PC-3 (cell line): ENCODE results near the gene SLC18B1. TPM values are rescaled to one million over a fixed set of nuclear protein-coding genes. Genes with fewer than 3 reads are reported as not detected.
A peak's percentile ranks its signal among the peaks of the same experiment; 100 is the strongest.

ENCODE experiments used
- ATAC-seq: fragments of 200-7000 bp; cut with Tn5 transposase; 2 replicates; pipeline ENCODE4 v1.9.1; 2020; ENCODE audit warnings: mild to moderate bottlenecking, moderate library complexity
- BruUV-seq: library from RNA; stranded (reverse); fragments of 400-500 nt; replicated peaks from 2 replicates; lab custom pipeline; 2021; lab: Mats Ljungman, UMichigan
- CTCF ChIA-PET: fragments of 300-600 bp; sonication (Branson Sonifier 250); formaldehyde crosslinking; loops from one replicate; lab custom pipeline; 2022; ENCODE audit warnings: antibody characterized with exemption; lab: Charles Lee
- POLR2A ChIA-PET: fragments of 300-600 bp; sonication (Branson Sonifier 250); formaldehyde crosslinking; loops from one replicate; lab custom pipeline; 2022; ENCODE audit warnings: antibody characterized with exemption; ENCODE audit not compliant: unreplicated experiment; lab: Charles Lee
- DNase-seq: peaks from one replicate; pipeline ENCODE4 v3.0.0-alpha.2; 2015
- H2AFZ ChIP-seq: fragments of 300-600 bp; sonication (generic); 2 replicates; pipeline ENCODE4 v1.6.0; 2016; ENCODE audit warnings: antibody characterized with exemption, low read length
- H3F3A ChIP-seq: fragments of 300-600 bp; sonication (generic); one replicate; pipeline ENCODE4 v1.6.0; 2017; ENCODE audit warnings: antibody characterized with exemption, low read length, control low read depth, mild to moderate bottlenecking; ENCODE audit not compliant: unreplicated experiment
- H3K27ac ChIP-seq: fragments of 300-600 bp; sonication (generic); 2 replicates; pipeline ENCODE4 v1.5.1; 2016; ENCODE audit warnings: mild to moderate bottlenecking, low read length
- H3K27me3 ChIP-seq: fragments of 300-600 bp; sonication (generic); 2 replicates; pipeline ENCODE4 v1.6.1; 2016; ENCODE audit warnings: low read length, mixed read lengths
- H3K36me3 ChIP-seq: fragments of 300-600 bp; sonication (generic); 2 replicates; pipeline ENCODE4 v1.6.1; 2016; ENCODE audit warnings: low read depth, mixed run types, low read length, mixed read lengths
- H3K4me1 ChIP-seq: fragments of 300-600 bp; sonication (generic); 2 replicates; pipeline ENCODE4 v1.5.1; 2016; ENCODE audit warnings: low read length; ENCODE audit not compliant: insufficient read depth
- H3K4me2 ChIP-seq: fragments of 300-600 bp; sonication (generic); 2 replicates; pipeline ENCODE4 v1.6.0; 2016; ENCODE audit warnings: low read length
- H3K4me3 ChIP-seq: fragments of 300-600 bp; sonication (generic); 2 replicates; pipeline ENCODE4 v1.5.1; 2016; ENCODE audit warnings: mild to moderate bottlenecking, low read length, mixed read lengths
- H3K79me2 ChIP-seq: fragments of 300-600 bp; sonication (generic); 2 replicates; pipeline ENCODE4 v1.6.1; 2017; ENCODE audit warnings: low read length, mixed read lengths
- H3K9ac ChIP-seq: fragments of 300-600 bp; sonication (generic); 2 replicates; pipeline ENCODE4 v1.6.0; 2016; ENCODE audit warnings: mild to moderate bottlenecking, low read length
- H3K9me2 ChIP-seq: fragments of 300-600 bp; sonication (generic); replicated peaks from 2 replicates; pipeline ENCODE4 v1.6.1; 2016; ENCODE audit warnings: mixed run types, low read length, mixed read lengths
- H3K9me3 ChIP-seq: fragments of 300-600 bp; sonication (generic); 2 replicates; pipeline ENCODE4 v1.6.1; 2016; ENCODE audit warnings: low read length, mixed read lengths
- H4K20me1 ChIP-seq: fragments of 300-600 bp; sonication (generic); 2 replicates; pipeline ENCODE4 v1.6.1; 2016; ENCODE audit warnings: low read length, mixed read lengths
- CTCF ChIP-seq: fragments of 300-600 bp; sonication (generic); conservative IDR thresholded peaks from 2 replicates; pipeline ENCODE4 v1.5.1; 2017; ENCODE audit warnings: antibody characterized with exemption, low read depth, mild to moderate bottlenecking, low read length
- EZH2 ChIP-seq: fragments of 300-600 bp; sonication (generic); IDR thresholded peaks from one replicate; pipeline ENCODE4 v1.6.1; 2017; ENCODE audit warnings: antibody characterized with exemption, mild to moderate bottlenecking, low read length; ENCODE audit not compliant: unreplicated experiment
- EZH2phosphoT487 ChIP-seq: fragments of 300-600 bp; sonication (generic); IDR thresholded peaks from 2 replicates; pipeline ENCODE4 v1.6.1; 2018; ENCODE audit warnings: mild to moderate bottlenecking, antibody characterized with exemption, low read length, borderline replicate concordance
- intact Hi-C: fragments of 100-400 bp; cut with micrococcal nuclease; formaldehyde crosslinking; loops from 2 replicates; pipeline ENCODE4 v1.9.0; 2023
- total RNA-seq: library from RNA; depleted of rRNA; stranded (reverse); fragments of >200 nt; gene quantifications from 2 replicates; pipeline ENCODE4 v1.2.3, GENCODE V29; 2014

SLC18B1 gene
- total RNA-seq, 1 experiment from 2014 or later = 8.4 TPM

GRCh38 chr6:132765560-132765959 is 32.9 kb downstream of the SLC18B1 start:
- no peak overlapping the region for H2AFZ ChIP-seq
- no peaks in the 10 kb centered on the region for H4K20me1 ChIP-seq
- BruUV-seq = no TSS peak
- peaks cover 5% of the 10 kb centered on the region for H3F3A ChIP-seq
- no peak for TF ChIP-seq EZH2
- no peak for TF ChIP-seq EZH2phosphoT487
- TF ChIP-seq CTCF = no peak
- no peaks in the 10 kb centered on the region for H3K27me3 ChIP-seq
- ChIA-PET POLR2A (interaction anchor here (0.6 kb wide), 1 partner anchor 223 kb away, joined by 5 read pairs; no protein-coding TSS in a partner anchor), CTCF (no interaction called here)
- no peak overlapping the region for H3K4me3 ChIP-seq
- peaks cover 14% of the 10 kb centered on the region for H3K4me1 ChIP-seq
- H3K4me2 ChIP-seq = no peak overlapping the region
- DNase-seq = no peak
- no peaks in the 10 kb centered on the region for H3K79me2 ChIP-seq
- H3K9me3 ChIP-seq = no peaks in the 10 kb centered on the region
- intact Hi-C loops = loop anchor here (5.0 kb wide), 1 partner anchor 153 kb away; no protein-coding TSS in a partner anchor
- ATAC-seq = no peak
- no peak overlapping the region for H3K9ac ChIP-seq
- no peaks in the 10 kb centered on the region for H3K9me2 ChIP-seq
- H3K36me3 ChIP-seq = no peaks in the 10 kb centered on the region; the same call in 1 of the 2 replicates
- H3K27ac ChIP-seq = no peak overlapping the region

GRCh38 chr6:132764370-132764769 is 34.1 kb downstream of the SLC18B1 start:
- Histone ChIP-seq H3K27me3 (no peaks in the 10 kb centered on the region), H3K79me2 (no peaks in the 10 kb centered on the region), H3K4me3 (no peak overlapping the region), H4K20me1 (no peaks in the 10 kb centered on the region), H2AFZ (no peak overlapping the region), H3K9ac (no peak overlapping the region), H3K27ac (peak overlapping the region; percentile 54), H3K9me3 (no peaks in the 10 kb centered on the region), H3K4me2 (peak overlapping the region; percentile 57), H3K4me1 (peaks cover 14% of the 10 kb centered on the region), H3K9me2 (no peaks in the 10 kb centered on the region), H3F3A (peaks cover 5% of the 10 kb centered on the region), H3K36me3 (no peaks in the 10 kb centered on the region)
- BruUV-seq = no TSS peak
- TF ChIP-seq EZH2 = no peak
- ChIA-PET CTCF (interaction anchor here (0.5 to 1.8 kb wide), 4 partner anchors 12 to 234 kb away, joined by 3 to 9 read pairs (median 5); no protein-coding TSS in a partner anchor), POLR2A (interaction anchor here (0.5 kb wide), 1 partner anchor 107 kb away, joined by 3 read pairs; no protein-coding TSS in a partner anchor)
- intact Hi-C loops = loop anchor here (1.0 kb wide), 2 partner anchors 34 to 234 kb away; no protein-coding TSS in a partner anchor
- DNase-seq (peak; percentile 92), ATAC-seq (peak; percentile 96)

- Histone ChIP-seq H3K4me2 (no peak overlapping the region), H3K27ac (no peak overlapping the region), H3K9me3 (no peaks in the 10 kb centered on the region), H3K36me3 (no peaks in the 10 kb centered on the region), H4K20me1 (no peaks in the 10 kb centered on the region), H3K9ac (no peak overlapping the region), H2AFZ (no peak overlapping the region), H3K4me1 (peaks cover 14% of the 10 kb centered on the region), H3F3A (peaks cover 5% of the 10 kb centered on the region), H3K79me2 (no peaks in the 10 kb centered on the region), H3K9me2 (no peaks in the 10 kb centered on the region), H3K27me3 (no peaks in the 10 kb centered on the region), H3K4me3 (no peak overlapping the region)
- intact Hi-C loops = no loop called here
- no peak for TF ChIP-seq EZH2
- no peak for TF ChIP-seq EZH2phosphoT487
- TF ChIP-seq CTCF = no peak
- no peak for DNase-seq
- BruUV-seq = no TSS peak
- ChIA-PET POLR2A (no interaction called here), CTCF (interaction anchor here (1.8 kb wide), 1 partner anchor 48 kb away, joined by 9 read pairs; no protein-coding TSS in a partner anchor)
- no peak for ATAC-seq
Measured at GRCh38 chr6:132763269-132763668, 35.2 kb downstream of the SLC18B1 start.
